Measurements from ENCODE around the gene HNRNPR.

GRCh38 chr1:23288671-23289070 is 55.4 kb downstream of the HNRNPR start:
- TF ChIP-seq, protein P1, sequence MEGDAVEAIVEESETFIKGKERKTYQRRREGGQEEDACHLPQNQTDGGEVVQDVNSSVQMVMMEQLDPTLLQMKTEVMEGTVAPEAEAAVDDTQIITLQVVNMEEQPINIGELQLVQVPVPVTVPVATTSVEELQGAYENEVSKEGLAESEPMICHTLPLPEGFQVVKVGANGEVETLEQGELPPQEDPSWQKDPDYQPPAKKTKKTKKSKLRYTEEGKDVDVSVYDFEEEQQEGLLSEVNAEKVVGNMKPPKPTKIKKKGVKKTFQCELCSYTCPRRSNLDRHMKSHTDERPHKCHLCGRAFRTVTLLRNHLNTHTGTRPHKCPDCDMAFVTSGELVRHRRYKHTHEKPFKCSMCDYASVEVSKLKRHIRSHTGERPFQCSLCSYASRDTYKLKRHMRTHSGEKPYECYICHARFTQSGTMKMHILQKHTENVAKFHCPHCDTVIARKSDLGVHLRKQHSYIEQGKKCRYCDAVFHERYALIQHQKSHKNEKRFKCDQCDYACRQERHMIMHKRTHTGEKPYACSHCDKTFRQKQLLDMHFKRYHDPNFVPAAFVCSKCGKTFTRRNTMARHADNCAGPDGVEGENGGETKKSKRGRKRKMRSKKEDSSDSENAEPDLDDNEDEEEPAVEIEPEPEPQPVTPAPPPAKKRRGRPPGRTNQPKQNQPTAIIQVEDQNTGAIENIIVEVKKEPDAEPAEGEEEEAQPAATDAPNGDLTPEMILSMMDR (IDR thresholded peaks at IDR 0.05): no peak
- TF ChIP-seq EZH2 (IDR thresholded peaks at IDR 0.05; ENCODE audit: borderline replicate concordance, insufficient read depth, low read depth, low read length, poor library complexity, severe bottlenecking): no peak

Measured in B cell (primary cell).